ENCODE measurements around the gene FHL2. TPM values are rescaled to one million over a fixed set of nuclear protein-coding genes. Genes with fewer than 3 reads are reported as not detected.

Gene FHL2
- total and polyA plus RNA-seq, 2 experiments from 2014 or later: 17.9 to 18.8 TPM

DNA sequence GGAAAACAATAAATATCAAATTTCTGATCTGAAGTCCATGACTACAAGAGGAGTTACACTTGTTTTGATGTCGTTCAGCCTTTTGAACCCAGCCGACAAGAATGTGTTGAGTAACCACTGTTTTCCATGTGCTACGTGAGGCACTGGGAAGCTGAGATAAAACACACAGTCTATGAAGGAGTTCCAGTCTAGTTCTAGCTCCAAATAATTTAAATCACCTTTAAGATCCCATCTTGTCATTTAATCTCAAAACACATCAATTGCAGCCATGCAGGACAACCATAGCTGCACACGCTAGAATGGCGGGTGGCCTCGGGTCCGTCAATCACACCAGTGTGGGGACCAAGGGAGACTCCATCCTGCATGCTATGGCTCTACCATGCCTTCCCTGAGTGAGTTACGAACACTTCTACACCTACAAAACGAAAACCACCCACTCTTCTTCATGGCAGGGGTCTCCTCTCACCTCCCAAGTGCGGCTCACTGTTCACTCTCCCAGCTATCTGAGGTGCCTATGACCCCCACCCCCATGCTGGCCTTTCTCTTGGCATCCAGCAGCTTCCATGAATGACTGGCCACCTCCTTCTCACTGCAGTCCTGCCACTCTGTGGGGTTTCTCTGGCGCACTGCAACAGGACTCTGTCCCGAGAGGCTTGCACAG, 3.8 kb downstream of the FHL2 start:
- no peaks in the 10 kb centered on the region for H3K27me3 ChIP-seq
- H3K79me2 ChIP-seq: peaks cover 23% of the 10 kb centered on the region
- H3K9me2 ChIP-seq (replicated peaks; ENCODE audit: insufficient read depth): no peaks in the 10 kb centered on the region
- DNase-seq (ENCODE audit: low spot score): no peak
- no peak overlapping the region for H3K4me2 ChIP-seq
- no peaks in the 10 kb centered on the region for H3K36me3 ChIP-seq (replicated peaks; ENCODE audit: insufficient read depth, low read depth)
- H2AFZ ChIP-seq: no peak overlapping the region
- no peak overlapping the region for H3K27ac ChIP-seq
- no peaks in the 10 kb centered on the region for H4K20me1 ChIP-seq (ENCODE audit: insufficient read depth, poor library complexity, severe bottlenecking)
- TF ChIP-seq EZH2phosphoT487 (IDR thresholded peaks at IDR 0.05; ENCODE audit: low read depth, severe bottlenecking, unreplicated experiment) (no peak), EZH2 (IDR thresholded peaks at IDR 0.05; ENCODE audit: borderline replicate concordance) (no peak)
- TF ChIP-seq, protein P1, sequence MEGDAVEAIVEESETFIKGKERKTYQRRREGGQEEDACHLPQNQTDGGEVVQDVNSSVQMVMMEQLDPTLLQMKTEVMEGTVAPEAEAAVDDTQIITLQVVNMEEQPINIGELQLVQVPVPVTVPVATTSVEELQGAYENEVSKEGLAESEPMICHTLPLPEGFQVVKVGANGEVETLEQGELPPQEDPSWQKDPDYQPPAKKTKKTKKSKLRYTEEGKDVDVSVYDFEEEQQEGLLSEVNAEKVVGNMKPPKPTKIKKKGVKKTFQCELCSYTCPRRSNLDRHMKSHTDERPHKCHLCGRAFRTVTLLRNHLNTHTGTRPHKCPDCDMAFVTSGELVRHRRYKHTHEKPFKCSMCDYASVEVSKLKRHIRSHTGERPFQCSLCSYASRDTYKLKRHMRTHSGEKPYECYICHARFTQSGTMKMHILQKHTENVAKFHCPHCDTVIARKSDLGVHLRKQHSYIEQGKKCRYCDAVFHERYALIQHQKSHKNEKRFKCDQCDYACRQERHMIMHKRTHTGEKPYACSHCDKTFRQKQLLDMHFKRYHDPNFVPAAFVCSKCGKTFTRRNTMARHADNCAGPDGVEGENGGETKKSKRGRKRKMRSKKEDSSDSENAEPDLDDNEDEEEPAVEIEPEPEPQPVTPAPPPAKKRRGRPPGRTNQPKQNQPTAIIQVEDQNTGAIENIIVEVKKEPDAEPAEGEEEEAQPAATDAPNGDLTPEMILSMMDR (IDR thresholded peaks at IDR 0.05; ENCODE audit: poor library complexity): no peak
- no peak overlapping the region for H3K4me3 ChIP-seq
- H3K9me3 ChIP-seq (ENCODE audit: low read depth): no peaks in the 10 kb centered on the region
- WGBS (ENCODE audit: low lambda C conversion rate, missing lambda C conversion rate): 93% methylated on average over 12 of the region's 12 CpGs
- no peaks in the 10 kb centered on the region for H3K4me1 ChIP-seq (ENCODE audit: insufficient read depth)

DNA sequence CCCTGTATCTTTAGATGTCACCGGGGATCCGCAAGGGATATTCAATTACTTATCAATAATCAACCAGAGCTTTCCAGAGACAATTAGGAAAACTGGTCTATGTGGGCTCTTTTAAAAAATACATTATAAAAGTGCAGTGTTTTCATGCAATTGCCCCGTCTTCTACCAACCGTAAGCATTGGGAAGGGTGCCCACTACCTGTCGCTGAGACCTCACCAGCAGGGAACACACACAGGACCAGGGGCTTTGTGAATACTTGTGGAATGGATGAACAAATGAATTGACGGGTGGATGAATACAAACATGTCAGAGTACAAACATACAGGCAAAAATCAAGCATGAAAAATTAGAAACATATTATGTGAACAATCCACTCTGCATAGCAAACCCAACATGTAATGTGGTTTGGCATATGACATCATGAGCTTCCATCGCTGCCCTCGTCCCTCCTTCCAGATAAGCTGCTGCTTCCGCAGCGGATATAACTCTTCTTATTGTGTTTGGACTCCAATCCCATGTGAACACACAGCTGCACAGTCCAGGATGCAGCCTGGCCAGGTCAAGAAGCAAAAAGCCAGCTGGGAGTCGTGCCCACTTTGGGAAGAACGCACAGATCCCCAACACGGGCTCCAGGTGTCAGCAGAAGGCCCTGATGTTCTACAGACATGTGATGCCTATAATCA, 5.3 kb downstream of the FHL2 start:
- no peak overlapping the region for H3K4me2 ChIP-seq
- no peaks in the 10 kb centered on the region for H3K9me3 ChIP-seq (ENCODE audit: low read depth)
- no peaks in the 10 kb centered on the region for H3K9me2 ChIP-seq (replicated peaks; ENCODE audit: insufficient read depth)
- peaks cover 23% of the 10 kb centered on the region for H3K79me2 ChIP-seq
- H3K4me1 ChIP-seq (ENCODE audit: insufficient read depth): no peaks in the 10 kb centered on the region
- H3K36me3 ChIP-seq (replicated peaks; ENCODE audit: insufficient read depth, low read depth): no peaks in the 10 kb centered on the region
- no peaks in the 10 kb centered on the region for H3K27me3 ChIP-seq
- no peak for DNase-seq (ENCODE audit: low spot score)
- no peak overlapping the region for H3K4me3 ChIP-seq
- TF ChIP-seq EZH2 (IDR thresholded peaks at IDR 0.05; ENCODE audit: borderline replicate concordance) (no peak), EZH2phosphoT487 (IDR thresholded peaks at IDR 0.05; ENCODE audit: low read depth, severe bottlenecking, unreplicated experiment) (no peak)
- TF ChIP-seq, protein P1 (IDR thresholded peaks at IDR 0.05; ENCODE audit: poor library complexity): no peak
- no peaks in the 10 kb centered on the region for H4K20me1 ChIP-seq (ENCODE audit: insufficient read depth, poor library complexity, severe bottlenecking)
- 95% methylated on average over 13 of the region's 13 CpGs for WGBS (ENCODE audit: low lambda C conversion rate, missing lambda C conversion rate)
- no peak overlapping the region for H3K27ac ChIP-seq
- H2AFZ ChIP-seq: no peak overlapping the region

DNA sequence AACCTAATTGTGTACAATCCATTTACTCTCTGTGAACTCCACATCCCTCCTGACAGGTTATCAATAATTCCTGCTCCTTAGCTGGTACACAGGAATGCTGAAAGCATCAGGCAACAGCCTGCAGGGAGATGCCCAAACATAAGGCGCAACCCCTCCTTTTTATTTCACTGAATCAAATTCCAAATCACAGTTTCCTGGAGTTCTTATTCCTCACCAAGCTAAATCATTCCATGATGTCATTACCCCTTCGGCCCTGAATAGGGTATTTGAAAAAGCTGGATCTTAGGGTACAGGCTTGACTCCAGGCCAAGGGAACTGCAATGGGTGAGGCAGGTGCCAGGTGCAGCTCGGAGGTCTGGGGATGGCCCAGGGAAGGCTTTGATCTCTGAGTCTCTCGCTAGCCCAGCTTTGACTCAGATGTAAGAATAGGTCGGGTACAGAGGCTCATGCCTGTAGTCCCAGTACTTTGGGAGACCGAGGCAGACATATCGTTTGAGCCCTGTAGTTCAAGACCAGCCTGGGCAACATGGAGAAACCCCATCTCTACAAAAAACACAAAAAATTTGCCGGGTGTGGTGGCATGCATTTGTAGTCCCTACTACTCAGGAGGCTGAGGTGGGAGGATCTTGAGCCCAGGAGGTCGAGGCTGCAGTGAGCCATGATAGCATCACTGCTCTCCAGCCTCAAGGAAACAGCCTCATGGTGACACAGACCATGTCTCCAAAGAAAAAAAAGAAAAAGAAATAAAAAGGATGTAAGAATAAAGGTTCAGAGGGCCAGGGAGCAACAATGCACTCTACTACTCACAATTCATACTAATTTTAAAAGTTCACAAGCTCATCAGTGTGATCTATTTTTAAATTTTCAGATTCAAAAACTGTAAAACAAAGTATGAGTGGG, 6.8 kb downstream of the FHL2 start:
- Histone ChIP-seq H2AFZ (no peak overlapping the region), H3K27ac (no peak overlapping the region), H3K27me3 (no peaks in the 10 kb centered on the region), H3K4me2 (no peak overlapping the region), H4K20me1 (ENCODE audit: insufficient read depth, poor library complexity, severe bottlenecking) (no peaks in the 10 kb centered on the region), H3K4me3 (no peak overlapping the region), H3K79me2 (peaks cover 23% of the 10 kb centered on the region), H3K9me3 (ENCODE audit: low read depth) (no peaks in the 10 kb centered on the region), H3K36me3 (replicated peaks; ENCODE audit: insufficient read depth, low read depth) (no peaks in the 10 kb centered on the region), H3K9me2 (replicated peaks; ENCODE audit: insufficient read depth) (no peaks in the 10 kb centered on the region), H3K4me1 (ENCODE audit: insufficient read depth) (no peaks in the 10 kb centered on the region)
- 96% methylated on average over 9 of the region's 9 CpGs for WGBS (ENCODE audit: low lambda C conversion rate, missing lambda C conversion rate)
- DNase-seq (ENCODE audit: low spot score): no peak
- no peak for TF ChIP-seq EZH2phosphoT487 (IDR thresholded peaks at IDR 0.05; ENCODE audit: low read depth, severe bottlenecking, unreplicated experiment)
- TF ChIP-seq EZH2 (IDR thresholded peaks at IDR 0.05; ENCODE audit: borderline replicate concordance): no peak
- TF ChIP-seq, protein P1 (IDR thresholded peaks at IDR 0.05; ENCODE audit: poor library complexity): no peak

Data from hepatocyte (in vitro differentiated cells).